ENCODE results near the gene KY.

GRCh38 chr3:134675726-134676256 lies 25.0 kb upstream of the KY start:
- TF ChIP-seq CTCF (IDR thresholded peaks at IDR 0.05) (no peak), POLR2A (IDR thresholded peaks at IDR 0.05) (no peak)
